ENCODE results near the gene CSPG5.

CSPG5 gene

GRCh38 chr3:47578691-47579632 is at the start of gene CSPG5:
Gene CSPG5, minus strand, starts transcription at chr3:47578865. Its CDS starts 172 bp downstream, at chr3:47578693.
- H3K36me3 Mint-ChIP-seq (ENCODE audit: low read depth) = peaks cover 7% of the 10 kb centered on the region
- no peaks in the 10 kb centered on the region for H3K4me1 Mint-ChIP-seq
- H3K27ac Mint-ChIP-seq = no peak within 1 kb of the TSS
- peak; percentile 73 for DNase-seq
- peak within 1 kb of the TSS; percentile 52 for H3K4me3 Mint-ChIP-seq
- no peaks in the 10 kb centered on the region for H3K9me3 Mint-ChIP-seq
- H3K27me3 Mint-ChIP-seq (ENCODE audit: low read depth, poor library complexity) = peaks cover 78% of the 10 kb centered on the region
- TF ChIP-seq CTCF (IDR thresholded peaks at IDR 0.05) = no peak

- no peak for DNase-seq
- Mint-ChIP-seq H3K9me3 (no peaks in the 10 kb centered on the region), H3K27me3 (ENCODE audit: low read depth, poor library complexity) (no peaks in the 10 kb centered on the region), H3K27ac (peak overlapping the region; percentile 69), H3K4me3 (no peak overlapping the region), H3K36me3 (ENCODE audit: low read depth) (peaks cover 94% of the 10 kb centered on the region), H3K4me1 (peaks cover 5% of the 10 kb centered on the region)
- no peak for TF ChIP-seq CTCF (IDR thresholded peaks at IDR 0.05)
These were observed 49.8 kb upstream of the CSPG5 start for GRCh38 chr3:47628426-47628825.

GRCh38 chr3:47622671-47623461 is 44.2 kb upstream of the CSPG5 start:
- DNase-seq = no peak
- no peaks in the 10 kb centered on the region for H3K4me1 Mint-ChIP-seq
- TF ChIP-seq CTCF (IDR thresholded peaks at IDR 0.05) = no peak
- peaks cover 91% of the 10 kb centered on the region for H3K36me3 Mint-ChIP-seq (ENCODE audit: low read depth)
- no peaks in the 10 kb centered on the region for H3K27me3 Mint-ChIP-seq (ENCODE audit: low read depth, poor library complexity)
- H3K9me3 Mint-ChIP-seq = no peaks in the 10 kb centered on the region
- no peak overlapping the region for H3K4me3 Mint-ChIP-seq
- peak overlapping the region; percentile 77 for H3K27ac Mint-ChIP-seq

GRCh38 chr3:47617086-47618010 is 38.7 kb upstream of the CSPG5 start:
- Mint-ChIP-seq H3K9me3 (no peaks in the 10 kb centered on the region), H3K27ac (no peak overlapping the region), H3K4me1 (no peaks in the 10 kb centered on the region), H3K4me3 (no peak overlapping the region), H3K36me3 (ENCODE audit: low read depth) (peaks cover 55% of the 10 kb centered on the region), H3K27me3 (ENCODE audit: low read depth, poor library complexity) (no peaks in the 10 kb centered on the region)
- DNase-seq = no peak
- TF ChIP-seq CTCF (IDR thresholded peaks at IDR 0.05) = no peak

GRCh38 chr3:47614788-47615187 is 36.1 kb upstream of the CSPG5 start:
- Mint-ChIP-seq H3K36me3 (ENCODE audit: low read depth) (peaks cover 59% of the 10 kb centered on the region), H3K27me3 (ENCODE audit: low read depth, poor library complexity) (no peaks in the 10 kb centered on the region), H3K4me1 (no peaks in the 10 kb centered on the region), H3K9me3 (no peaks in the 10 kb centered on the region), H3K27ac (no peak overlapping the region), H3K4me3 (no peak overlapping the region)
- no peak for DNase-seq
- no peak for TF ChIP-seq CTCF (IDR thresholded peaks at IDR 0.05)
